Fibroblast of lung (primary cell): ENCODE results near the gene JAK2. TPM values are rescaled to one million over a fixed set of nuclear protein-coding genes. Genes with fewer than 3 reads are reported as not detected.

Source experiments
- DNase-seq, 2 donors: peaks; one replicate each; pipeline versions ENCODE4 v3.0.0 to v3.0.0-alpha.2; 2010; ENCODE audit warnings: low read depth in 2 of 2
- H2AFZ ChIP-seq: 2 replicates; pipeline ENCODE4 v1.5.1; 2012; ENCODE audit warnings: low read length, control low read depth, inconsistent platforms
- H3K27ac ChIP-seq: 2 replicates; pipeline ENCODE4 v1.5.1; 2011; ENCODE audit warnings: low read length, control low read depth; ENCODE audit not compliant: insufficient read depth
- H3K27me3 ChIP-seq: 2 replicates; pipeline ENCODE4 v1.5.1; 2011; ENCODE audit warnings: mild to moderate bottlenecking, low read length; ENCODE audit not compliant: control insufficient read depth, insufficient read depth
- H3K36me3 ChIP-seq: 2 replicates; pipeline ENCODE4 v1.5.1; 2011; ENCODE audit warnings: low read length; ENCODE audit not compliant: control insufficient read depth, insufficient read depth
- H3K4me1 ChIP-seq: 2 replicates; pipeline ENCODE4 v1.5.1; 2011; ENCODE audit warnings: low read length; ENCODE audit not compliant: control insufficient read depth, insufficient read depth; ENCODE audit errors: extremely low read depth
- H3K4me2 ChIP-seq: 2 replicates; pipeline ENCODE4 v1.5.1; 2011; ENCODE audit warnings: low read length, control low read depth; ENCODE audit not compliant: insufficient read depth; ENCODE audit errors: extremely low read depth
- H3K4me3 ChIP-seq, 4 experiments: fragments of 200-600 bp in 1 of 4; sonication (generic) in 1 of 4; replicated peaks in 1 of 4; 2 replicates each; pipeline ENCODE4 v1.5.1; 2011 to 2016; ENCODE audit warnings: low read length in 4 of 4, low read depth in 3 of 4, mild to moderate bottlenecking in 3 of 4, control low read depth in 2 of 4, inconsistent platforms in 1 of 4, mixed read lengths in 1 of 4; ENCODE audit not compliant: insufficient read depth in 1 of 4; ENCODE audit errors: control extremely low read depth in 1 of 4
- H3K79me2 ChIP-seq: 2 replicates; pipeline ENCODE4 v1.5.1; 2012; ENCODE audit warnings: mild to moderate bottlenecking, low read length, inconsistent platforms; ENCODE audit not compliant: control insufficient read depth, insufficient read depth
- H3K9ac ChIP-seq: 2 replicates; pipeline ENCODE4 v1.5.1; 2011; ENCODE audit warnings: mild to moderate bottlenecking, low read length, control low read depth; ENCODE audit not compliant: insufficient read depth
- H3K9me3 ChIP-seq: 2 replicates; pipeline ENCODE4 v1.5.1; 2012; ENCODE audit warnings: low read depth, low read length; ENCODE audit not compliant: control insufficient read depth, insufficient read depth
- H4K20me1 ChIP-seq: 2 replicates; pipeline ENCODE4 v1.5.1; 2011; ENCODE audit warnings: low read length; ENCODE audit not compliant: control insufficient read depth, insufficient read depth; ENCODE audit errors: extremely low read depth
- EZH2 ChIP-seq: IDR thresholded peaks from 2 replicates; pipeline ENCODE4 v1.5.1; 2012; ENCODE audit warnings: low read length, control low read depth, mild to moderate bottlenecking; ENCODE audit errors: missing control alignments
- polyA plus RNA-seq, 2 donors: library from polyadenylated mRNA; depleted of rRNA in 1 of 2; stranded (reverse) in 1 of 2; unstranded in 1 of 2; fragments of >200 nt; gene quantifications; 2 replicates each; pipeline ENCODE4 v1.2.1, GENCODE V29; 2011 to 2012; ENCODE audit warnings: missing spikeins in 1 of 2
- total RNA-seq: library from RNA; depleted of rRNA; stranded (reverse); fragments of >200 nt; gene quantifications from 2 replicates; pipeline ENCODE4 v1.2.1, GENCODE V29; 2014
- TF ChIP-seq, protein P1 (sequence below), 2 donors: IDR thresholded peaks in 1 of 2; conservative IDR thresholded peaks in 1 of 2; 1 replicate in 1 of 2; 2 replicates in 1 of 2; pipeline ENCODE4 v1.5.1; 2011 to 2012; ENCODE audit warnings: low read length in 2 of 2, control low read depth in 1 of 2, inconsistent platforms in 1 of 2, low read depth in 1 of 2, mild to moderate bottlenecking in 1 of 2

The JAK2 gene
- total and polyA plus RNA-seq, 2 donors (not counting 1 experiment from before 2014, with no cell fraction given), result 5.0 to 13.4 TPM

GRCh38 chr9:5146241-5146640, 161.2 kb downstream of the JAK2 start:
- Histone ChIP-seq H3K4me2 (no peak overlapping the region), H3K9ac (no peak overlapping the region), H3K79me2 (no peaks in the 10 kb centered on the region), H2AFZ (no peak overlapping the region), H3K4me3 (no peak overlapping the region), H3K27me3 (no peaks in the 10 kb centered on the region), H3K9me3 (no peaks in the 10 kb centered on the region), H4K20me1 (no peaks in the 10 kb centered on the region), H3K36me3 (no peaks in the 10 kb centered on the region), H3K27ac (no peak overlapping the region), H3K4me1 (no peaks in the 10 kb centered on the region)
- no peak for TF ChIP-seq EZH2
- TF ChIP-seq, protein P1, sequence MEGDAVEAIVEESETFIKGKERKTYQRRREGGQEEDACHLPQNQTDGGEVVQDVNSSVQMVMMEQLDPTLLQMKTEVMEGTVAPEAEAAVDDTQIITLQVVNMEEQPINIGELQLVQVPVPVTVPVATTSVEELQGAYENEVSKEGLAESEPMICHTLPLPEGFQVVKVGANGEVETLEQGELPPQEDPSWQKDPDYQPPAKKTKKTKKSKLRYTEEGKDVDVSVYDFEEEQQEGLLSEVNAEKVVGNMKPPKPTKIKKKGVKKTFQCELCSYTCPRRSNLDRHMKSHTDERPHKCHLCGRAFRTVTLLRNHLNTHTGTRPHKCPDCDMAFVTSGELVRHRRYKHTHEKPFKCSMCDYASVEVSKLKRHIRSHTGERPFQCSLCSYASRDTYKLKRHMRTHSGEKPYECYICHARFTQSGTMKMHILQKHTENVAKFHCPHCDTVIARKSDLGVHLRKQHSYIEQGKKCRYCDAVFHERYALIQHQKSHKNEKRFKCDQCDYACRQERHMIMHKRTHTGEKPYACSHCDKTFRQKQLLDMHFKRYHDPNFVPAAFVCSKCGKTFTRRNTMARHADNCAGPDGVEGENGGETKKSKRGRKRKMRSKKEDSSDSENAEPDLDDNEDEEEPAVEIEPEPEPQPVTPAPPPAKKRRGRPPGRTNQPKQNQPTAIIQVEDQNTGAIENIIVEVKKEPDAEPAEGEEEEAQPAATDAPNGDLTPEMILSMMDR (conservative IDR thresholded peaks at IDR 0.05 in 1 of 2, IDR thresholded peaks at IDR 0.05 in 1 of 2; ENCODE audit: low read depth in 1 of 2, low read length in 2 of 2), result no peak
- no peak for DNase-seq

Other genes with a start within 250 kb of the JAK2 start
- 53.9 and 90.3 TPM in 2 replicates for gene AK3, start 244.1 kb upstream of the JAK2 start, total RNA-seq
- gene AK3, start 244.1 kb upstream of the JAK2 start, polyA plus RNA-seq, result 56.3 and 66.3 TPM in 2 replicates
- 13.6 and 14.5 TPM in 2 replicates for gene RCL1, start 192.3 kb upstream of the JAK2 start, total RNA-seq
- gene RCL1, start 192.3 kb upstream of the JAK2 start, polyA plus RNA-seq, result 5.0 and 8.8 TPM in 2 replicates
- not detected in 2 replicates for gene INSL6, start 200.4 kb downstream of the JAK2 start, total RNA-seq
- not detected in 2 replicates for gene INSL6, start 200.4 kb downstream of the JAK2 start, polyA plus RNA-seq
- not detected in 2 replicates for gene INSL4, start 246.1 kb downstream of the JAK2 start, total RNA-seq
- gene INSL4, start 246.1 kb downstream of the JAK2 start, polyA plus RNA-seq, result not detected in 2 replicates